OCI-LY7 (cell line): Measurements from ENCODE around the gene AMHR2.

Experiments
- EZH2phosphoT487 ChIP-seq: fragments of 200-600 bp; sonication (generic); IDR thresholded peaks from 2 replicates; pipeline ENCODE4 v1.6.1; 2018; ENCODE audit warnings: low read depth, borderline replicate concordance, mild to moderate bottlenecking, mixed run types, antibody characterized with exemption, low read length, moderate library complexity, mixed read lengths
- TF ChIP-seq, protein P1 (sequence below): fragments of 200-600 bp; sonication (generic); conservative IDR thresholded peaks from 2 replicates; pipeline ENCODE4 v1.5.1; 2014; ENCODE audit warnings: mild to moderate bottlenecking, antibody characterized with exemption, low read length, moderate library complexity, mixed read lengths

DNA sequence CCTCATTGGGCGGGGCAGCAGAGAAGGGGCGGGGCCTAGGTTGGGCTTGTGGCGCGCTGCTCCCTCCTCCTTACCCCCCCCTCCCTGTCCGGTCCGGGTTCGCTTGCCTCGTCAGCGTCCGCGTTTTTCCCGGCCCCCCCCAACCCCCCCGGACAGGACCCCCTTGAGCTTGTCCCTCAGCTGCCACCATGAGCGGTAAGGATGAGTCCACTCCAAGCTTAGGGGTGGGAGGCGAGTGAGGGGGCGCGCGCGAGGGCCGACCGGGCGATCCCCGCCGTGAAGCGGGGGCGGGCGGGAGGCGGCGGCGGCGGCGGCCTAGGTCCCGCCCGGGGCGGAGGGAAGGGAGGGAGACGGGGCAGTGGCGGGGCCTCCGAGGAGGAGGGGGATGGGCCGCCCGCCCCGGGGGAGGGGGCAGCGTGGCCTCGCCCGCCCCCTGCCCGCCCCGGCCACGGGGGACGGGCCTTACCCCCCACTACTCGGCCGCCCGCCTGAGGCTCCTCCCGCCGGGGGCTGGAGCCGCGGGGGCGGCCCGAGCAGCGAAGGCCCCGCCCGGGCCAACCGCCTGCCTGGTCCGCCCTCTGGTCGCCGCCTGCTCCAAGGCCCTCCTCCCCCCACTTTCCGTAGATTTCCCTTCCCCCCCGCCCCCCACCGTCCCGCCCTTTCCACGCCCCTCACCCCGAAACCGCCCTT is 43.4 kb upstream of the AMHR2 start, which contains the start of gene SP1:
- TF ChIP-seq, protein P1, sequence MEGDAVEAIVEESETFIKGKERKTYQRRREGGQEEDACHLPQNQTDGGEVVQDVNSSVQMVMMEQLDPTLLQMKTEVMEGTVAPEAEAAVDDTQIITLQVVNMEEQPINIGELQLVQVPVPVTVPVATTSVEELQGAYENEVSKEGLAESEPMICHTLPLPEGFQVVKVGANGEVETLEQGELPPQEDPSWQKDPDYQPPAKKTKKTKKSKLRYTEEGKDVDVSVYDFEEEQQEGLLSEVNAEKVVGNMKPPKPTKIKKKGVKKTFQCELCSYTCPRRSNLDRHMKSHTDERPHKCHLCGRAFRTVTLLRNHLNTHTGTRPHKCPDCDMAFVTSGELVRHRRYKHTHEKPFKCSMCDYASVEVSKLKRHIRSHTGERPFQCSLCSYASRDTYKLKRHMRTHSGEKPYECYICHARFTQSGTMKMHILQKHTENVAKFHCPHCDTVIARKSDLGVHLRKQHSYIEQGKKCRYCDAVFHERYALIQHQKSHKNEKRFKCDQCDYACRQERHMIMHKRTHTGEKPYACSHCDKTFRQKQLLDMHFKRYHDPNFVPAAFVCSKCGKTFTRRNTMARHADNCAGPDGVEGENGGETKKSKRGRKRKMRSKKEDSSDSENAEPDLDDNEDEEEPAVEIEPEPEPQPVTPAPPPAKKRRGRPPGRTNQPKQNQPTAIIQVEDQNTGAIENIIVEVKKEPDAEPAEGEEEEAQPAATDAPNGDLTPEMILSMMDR: no peak
- TF ChIP-seq EZH2phosphoT487: no peak
